GM18526 (cell line): ENCODE data around the gene CDK14.

ENCODE experiments used
- POLR2A ChIP-seq: IDR thresholded peaks from 3 replicates; pipeline ENCODE4 v1.6.1; 2011; ENCODE audit not compliant: insufficient read length; ENCODE audit errors: extremely low read depth

CDK14 gene

GRCh38 chr7:90611115-90611514, 15.0 kb downstream of the CDK14 start:
- no peak for TF ChIP-seq POLR2A

GRCh38 chr7:90613088-90613498, 17.0 kb downstream of the CDK14 start:
- no peak for TF ChIP-seq POLR2A

DNA sequence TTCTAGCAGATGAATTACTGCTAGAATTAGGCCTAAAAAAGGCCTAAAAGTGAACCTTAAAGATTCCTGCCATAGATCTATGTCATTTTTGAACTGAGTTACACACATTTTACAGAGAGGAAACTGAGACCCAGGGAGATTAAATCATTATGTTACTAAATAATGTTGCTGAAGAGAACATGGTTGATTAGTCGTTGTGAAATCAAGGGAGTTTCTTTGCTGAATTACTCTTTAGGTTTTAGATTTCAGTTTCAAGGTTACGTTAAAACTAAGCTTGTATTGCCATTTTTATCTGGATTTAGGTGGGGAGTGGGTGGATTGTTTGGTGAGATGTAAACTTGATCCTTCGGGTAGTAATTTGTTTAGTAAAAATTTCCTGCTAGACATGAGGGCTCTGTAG, 21.3 kb downstream of the CDK14 start:
- TF ChIP-seq POLR2A = no peak

DNA sequence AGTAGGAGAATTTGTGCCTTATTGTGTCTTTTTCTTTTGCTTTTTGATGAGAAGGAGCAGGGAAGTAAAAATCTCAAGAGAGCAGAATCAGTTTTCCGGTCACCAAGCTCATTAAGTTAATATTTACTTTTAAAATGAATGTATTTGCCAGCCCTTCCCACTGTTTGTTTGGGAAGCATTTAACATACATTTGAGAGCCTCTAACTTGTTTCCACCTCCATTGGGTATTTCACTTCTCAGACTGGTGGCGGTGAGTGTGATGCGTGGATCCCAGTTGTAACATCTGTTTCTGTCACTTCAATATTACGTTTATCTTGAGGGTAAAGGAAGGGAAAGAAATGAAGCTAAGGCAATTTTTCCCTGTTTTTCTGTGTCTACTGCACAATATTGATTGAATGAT, 22.8 kb downstream of the CDK14 start:
- TF ChIP-seq POLR2A = no peak

DNA sequence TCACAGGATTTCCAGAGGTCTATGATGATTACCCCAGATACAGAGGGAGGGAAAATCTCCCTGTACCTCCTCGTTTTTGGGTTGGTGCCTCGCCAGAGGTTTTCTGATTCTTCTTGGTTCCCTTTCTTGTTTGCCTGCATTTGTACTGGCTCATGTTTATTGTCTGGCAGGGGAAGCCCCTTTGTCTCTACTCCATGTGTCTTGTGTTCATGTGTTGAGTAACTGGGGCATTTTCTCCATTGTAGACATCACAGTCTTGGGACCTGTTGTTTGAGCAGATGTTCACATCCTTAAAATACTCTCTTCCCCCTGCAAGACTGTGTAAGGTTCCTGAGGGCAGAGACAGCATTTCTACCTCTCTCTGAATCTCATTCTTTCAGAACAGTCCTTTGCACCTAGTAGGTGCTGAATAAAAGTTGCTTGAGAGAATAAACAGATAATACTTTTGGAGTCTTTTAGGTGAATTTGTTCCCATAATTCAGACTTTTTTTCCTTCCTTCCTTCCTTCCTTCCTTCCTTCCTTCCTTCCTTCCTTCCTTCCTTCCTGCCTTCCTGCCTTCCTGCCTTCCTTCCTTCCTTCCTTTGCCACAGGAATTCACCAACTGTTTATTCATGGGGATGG, 25.1 kb downstream of the CDK14 start:
- no peak for TF ChIP-seq POLR2A

DNA sequence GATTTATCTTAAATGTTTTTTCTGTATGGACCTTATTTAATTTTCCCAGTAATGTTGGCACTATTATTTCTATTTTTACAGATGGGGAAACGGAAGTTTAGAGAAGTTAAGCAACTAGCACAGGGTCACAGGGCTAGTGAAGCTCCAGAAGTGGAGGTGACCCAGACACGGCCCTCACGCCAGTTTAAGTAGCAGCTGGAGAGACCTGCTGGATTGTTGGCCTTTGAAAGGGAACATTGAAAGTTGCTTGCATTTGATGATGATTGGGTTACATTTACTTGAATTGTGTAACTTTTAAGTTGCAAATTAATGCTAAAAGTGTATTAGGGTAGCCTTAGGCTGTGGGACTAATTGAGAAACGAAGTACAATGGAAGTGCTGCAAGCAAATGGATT, 25.6 kb downstream of the CDK14 start:
- TF ChIP-seq POLR2A = no peak

GRCh38 chr7:90622670-90623069, 26.5 kb downstream of the CDK14 start:
- TF ChIP-seq POLR2A = no peak

GRCh38 chr7:90624225-90624911, 28.2 kb downstream of the CDK14 start:
- TF ChIP-seq POLR2A = no peak

GRCh38 chr7:90625051-90625450, 28.9 kb downstream of the CDK14 start:
- TF ChIP-seq POLR2A = no peak

- TF ChIP-seq POLR2A = no peak
Measured at GRCh38 chr7:90625562-90625961, 29.4 kb downstream of the CDK14 start.

DNA sequence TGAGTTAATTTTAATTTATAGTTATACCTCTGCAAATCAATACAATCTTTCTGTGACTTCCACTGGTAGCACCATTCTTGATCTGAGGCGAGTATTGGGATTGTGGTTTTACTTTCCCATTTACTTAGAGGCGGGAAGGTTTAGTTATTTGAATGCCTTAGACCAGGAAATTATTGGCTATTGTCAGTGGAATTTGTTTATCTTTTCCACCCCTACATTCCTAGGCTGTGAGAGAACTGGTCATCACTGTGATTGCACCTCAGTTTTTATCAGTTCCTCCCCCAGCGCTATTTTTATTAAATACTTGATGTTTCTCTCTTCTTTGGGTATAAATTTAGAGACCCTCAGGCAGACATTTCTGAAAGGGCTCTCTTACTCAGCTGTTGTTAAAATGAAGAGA, 29.9 kb downstream of the CDK14 start:
- no peak for TF ChIP-seq POLR2A

DNA sequence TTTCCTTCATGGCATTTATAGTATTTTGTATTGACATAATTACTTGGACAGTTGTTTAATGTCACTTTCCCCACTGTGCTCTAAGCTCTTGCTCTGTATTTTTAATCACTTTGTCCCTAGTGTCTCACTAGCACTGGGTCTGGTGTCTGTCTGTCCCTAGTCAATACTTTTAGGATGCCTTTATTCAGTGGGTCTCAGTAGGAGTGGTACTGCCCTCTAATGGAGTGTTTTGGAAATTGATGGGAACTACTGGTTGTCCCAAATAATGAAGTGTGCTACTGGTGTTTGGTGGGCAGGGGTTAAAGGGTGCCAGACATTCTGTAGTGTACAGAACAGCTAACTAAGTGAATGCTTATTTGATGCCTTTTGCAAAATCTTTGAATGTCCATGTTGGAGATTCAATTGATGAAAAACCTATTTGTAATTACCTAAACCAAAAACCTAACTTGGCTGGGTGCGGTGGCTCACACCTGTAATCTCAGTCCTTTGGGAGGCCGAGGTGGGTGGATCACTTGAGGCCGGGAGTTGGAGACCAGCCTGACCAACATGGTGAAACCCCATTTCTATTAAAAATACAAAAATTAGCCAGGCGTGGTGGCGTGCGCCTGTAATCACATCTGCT, 33.3 kb downstream of the CDK14 start:
- TF ChIP-seq POLR2A = no peak

DNA sequence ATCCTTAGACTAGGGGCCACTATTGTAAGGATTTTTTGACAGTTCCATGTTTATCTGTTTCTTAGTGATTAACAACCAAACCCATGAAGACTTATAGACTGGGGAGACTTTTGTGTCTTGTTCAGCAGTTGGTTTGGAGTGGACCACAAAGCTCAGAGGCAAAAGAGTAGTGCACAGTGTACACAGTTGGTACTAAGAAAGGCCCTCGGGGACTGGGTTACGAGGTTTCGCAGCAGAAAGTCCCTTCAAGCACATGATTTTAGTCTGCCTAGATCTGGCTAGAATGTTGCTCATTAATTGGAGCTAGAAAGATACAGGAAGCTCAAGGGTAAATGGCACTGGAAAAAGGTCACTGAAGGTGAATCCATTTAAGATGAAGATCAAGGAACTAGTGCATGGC, 35.4 kb downstream of the CDK14 start:
- TF ChIP-seq POLR2A = no peak

- no peak for TF ChIP-seq POLR2A
Measured at GRCh38 chr7:90642978-90643377, 46.9 kb downstream of the CDK14 start.

DNA sequence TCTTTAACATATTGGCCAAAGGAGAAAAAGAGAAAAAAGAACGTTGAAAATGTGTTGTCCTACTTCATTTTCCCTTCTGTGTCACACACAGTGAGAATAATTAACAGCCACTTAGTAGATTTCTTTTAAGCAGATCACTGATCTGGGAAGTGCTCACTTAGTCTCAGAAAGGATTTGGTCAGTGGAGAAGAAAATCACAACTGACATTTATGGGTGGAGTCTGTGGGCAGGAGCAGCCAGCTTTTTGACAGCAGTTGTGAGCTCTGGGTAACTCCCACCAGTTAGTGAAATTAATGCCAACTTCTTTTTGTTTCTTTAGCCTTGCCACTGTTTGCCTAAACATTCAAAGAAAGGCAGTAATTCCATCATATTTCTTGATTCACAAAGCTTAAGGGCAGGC, 49.7 kb downstream of the CDK14 start:
- TF ChIP-seq POLR2A = no peak

- TF ChIP-seq POLR2A = no peak
Measured at GRCh38 chr7:90648107-90648506, 52.0 kb downstream of the CDK14 start.

- TF ChIP-seq POLR2A = no peak
Measured at GRCh38 chr7:90648834-90649233, 52.7 kb downstream of the CDK14 start.
